Neural cell (in vitro differentiated cells): ENCODE measurements around the gene SLC27A1. TPM values are rescaled to one million over a fixed set of nuclear protein-coding genes. Genes with fewer than 3 reads are reported as not detected.
A peak's percentile ranks its signal among the peaks of the same experiment; 100 is the strongest.

Experiments used
- H2AFZ ChIP-seq: fragments of 200-600, 300-800 bp; sonication (generic), shearing (Covaris generic); 2 replicates; pipeline ENCODE4 v1.6.0; 2014; ENCODE audit warnings: low read depth, mild to moderate bottlenecking, antibody characterized with exemption, low read length, moderate library complexity
- H3F3A ChIP-seq: fragments of 200-600 bp; shearing (Covaris generic); 2 replicates; pipeline ENCODE4 v1.6.1; 2016; ENCODE audit warnings: mild to moderate bottlenecking, moderate library complexity, mixed read lengths, antibody characterized with exemption, low read length; ENCODE audit not compliant: insufficient read depth, poor library complexity, severe bottlenecking
- H3K27ac ChIP-seq: fragments of 200-600, 300-800 bp; sonication (generic), shearing (Covaris generic); 2 replicates; pipeline ENCODE4 v1.5.1; 2014; ENCODE audit warnings: mild to moderate bottlenecking, low read length, moderate library complexity
- H3K27me3 ChIP-seq: fragments of 300-800, 200-600 bp; sonication (generic), shearing (Covaris generic); 2 replicates; pipeline ENCODE4 v1.6.0; 2014; ENCODE audit warnings: mild to moderate bottlenecking, low read depth, low read length, moderate library complexity; ENCODE audit not compliant: insufficient read depth
- H3K36me3 ChIP-seq: fragments of 300-800, 200-600 bp; sonication (generic), shearing (Covaris generic); 2 replicates; pipeline ENCODE4 v1.5.1; 2014; ENCODE audit warnings: mild to moderate bottlenecking, antibody characterized with exemption, low read length, moderate library complexity; ENCODE audit not compliant: insufficient read depth
- H3K4me2 ChIP-seq: fragments of 300-800, 200-600 bp; sonication (generic), shearing (Covaris generic); 2 replicates; pipeline ENCODE4 v1.6.0; 2014; ENCODE audit warnings: mild to moderate bottlenecking, low read length
- H3K4me3 ChIP-seq: fragments of 300-800, 200-600 bp; sonication (generic), shearing (Covaris generic); 2 replicates; pipeline ENCODE4 v1.5.1; 2014; ENCODE audit warnings: mild to moderate bottlenecking, low read length, moderate library complexity
- H3K79me2 ChIP-seq: fragments of 200-600 bp; shearing (Covaris generic); replicated peaks from 2 replicates; pipeline ENCODE4 v1.6.0; 2014; ENCODE audit warnings: mild to moderate bottlenecking, low read length, moderate library complexity; ENCODE audit not compliant: insufficient read depth
- H3K9ac ChIP-seq: fragments of 300-800, 200-600 bp; sonication (generic), shearing (Covaris generic); 2 replicates; pipeline ENCODE4 v1.6.1; 2016; ENCODE audit warnings: mild to moderate bottlenecking, low read length, mixed read lengths
- H3K9me2 ChIP-seq: fragments of 200-600 bp; shearing (Covaris generic); 2 replicates; pipeline ENCODE4 v1.6.1; 2016; ENCODE audit warnings: mild to moderate bottlenecking, low read length, mixed read lengths; ENCODE audit not compliant: insufficient read depth
- H3K9me3 ChIP-seq: fragments of 200-600, 300-800 bp; sonication (generic), shearing (Covaris generic); 2 replicates; pipeline ENCODE4 v1.6.1; 2016; ENCODE audit warnings: mild to moderate bottlenecking, mixed run types, low read length, moderate library complexity, mixed read lengths
- H4K20me1 ChIP-seq: fragments of 200-600 bp; shearing (Covaris generic); 2 replicates; pipeline ENCODE4 v1.6.1; 2016; ENCODE audit warnings: mild to moderate bottlenecking, mixed run types; ENCODE audit not compliant: insufficient read depth
- CTCF ChIP-seq: fragments of 450-650 bp; IDR thresholded peaks from 2 replicates; pipeline ENCODE4 v1.5.1; 2014; ENCODE audit warnings: antibody characterized with exemption, mild to moderate bottlenecking, moderate library complexity; ENCODE audit not compliant: poor library complexity, severe bottlenecking
- EP300 ChIP-seq: fragments of 450-650 bp; conservative IDR thresholded peaks from 2 replicates; pipeline ENCODE4 v1.6.1; 2014; ENCODE audit warnings: antibody characterized with exemption, mild to moderate bottlenecking, moderate library complexity; ENCODE audit not compliant: poor library complexity, severe bottlenecking
- EZH2 ChIP-seq: fragments of 200-600, 300-800 bp; shearing (Covaris generic), sonication (generic); IDR thresholded peaks from 2 replicates; pipeline ENCODE4 v1.6.1; 2014; ENCODE audit warnings: antibody characterized with exemption, low read length, borderline replicate concordance, mild to moderate bottlenecking; ENCODE audit not compliant: insufficient read depth, poor library complexity, severe bottlenecking
- MXI1 ChIP-seq: fragments of 450-650 bp; conservative IDR thresholded peaks from 2 replicates; pipeline ENCODE4 v1.6.1; 2014; ENCODE audit warnings: antibody characterized with exemption, mild to moderate bottlenecking; ENCODE audit not compliant: poor library complexity, severe bottlenecking
- POLR2AphosphoS5 ChIP-seq: IDR thresholded peaks from 2 replicates; pipeline ENCODE4 v1.6.1; 2012
- RAD21 ChIP-seq: fragments of 450-650 bp; conservative IDR thresholded peaks from 2 replicates; pipeline ENCODE4 v1.6.1; 2014; ENCODE audit warnings: antibody characterized with exemption, mild to moderate bottlenecking, moderate library complexity
- REST ChIP-seq: IDR thresholded peaks from 2 replicates; pipeline ENCODE4 v1.6.1; 2012; ENCODE audit warnings: borderline replicate concordance
- SMC3 ChIP-seq: fragments of 450-650 bp; conservative IDR thresholded peaks from 2 replicates; pipeline ENCODE4 v1.6.1; 2014; ENCODE audit warnings: antibody characterized with exemption, mild to moderate bottlenecking, moderate library complexity; ENCODE audit not compliant: poor library complexity
- TAF1 ChIP-seq: IDR thresholded peaks from 2 replicates; pipeline ENCODE4 v1.6.1; 2012; ENCODE audit warnings: low read depth
- polyA plus RNA-seq: library from polyadenylated mRNA; depleted of rRNA; stranded (reverse); fragments of >200 nt; gene quantifications from 2 replicates; pipeline ENCODE4 v1.2.3, GENCODE V29; 2014

SLC27A1 gene
- polyA plus RNA-seq, 1 donor from 2014 or later = 22.0 TPM

GRCh38 chr19:17469092-17469480, 1.2 kb upstream of the SLC27A1 start:
- H3F3A ChIP-seq = no peaks in the 10 kb centered on the region
- H3K9ac ChIP-seq = peak overlapping the region; percentile 82
- peak overlapping the region; percentile 80 for H3K4me3 ChIP-seq
- H3K27me3 ChIP-seq = no peaks in the 10 kb centered on the region
- TF ChIP-seq TAF1 (no peak), MXI1 (peak; percentile 22), RAD21 (no peak), POLR2AphosphoS5 (no peak), EZH2 (no peak), REST (no peak)
- H3K9me2 ChIP-seq = no peaks in the 10 kb centered on the region
- peaks cover 5% of the 10 kb centered on the region for H3K79me2 ChIP-seq
- no peaks in the 10 kb centered on the region for H3K36me3 ChIP-seq
- no peak overlapping the region for H3K4me2 ChIP-seq
- H4K20me1 ChIP-seq = no peaks in the 10 kb centered on the region
- no peaks in the 10 kb centered on the region for H3K9me3 ChIP-seq
- H2AFZ ChIP-seq = no peak overlapping the region
- H3K27ac ChIP-seq = no peak overlapping the region

- peaks cover 5% of the 10 kb centered on the region for H3K79me2 ChIP-seq
- H3K9me3 ChIP-seq = no peaks in the 10 kb centered on the region
- no peaks in the 10 kb centered on the region for H3K36me3 ChIP-seq
- TF ChIP-seq RAD21 (no peak), MXI1 (no peak), EZH2 (no peak), TAF1 (no peak), POLR2AphosphoS5 (no peak), REST (no peak), CTCF (no peak), EP300 (no peak), SMC3 (no peak)
- no peaks in the 10 kb centered on the region for H3F3A ChIP-seq
- H2AFZ ChIP-seq = peak overlapping the region; percentile 75
- no peak overlapping the region for H3K4me2 ChIP-seq
- no peaks in the 10 kb centered on the region for H3K27me3 ChIP-seq
- H3K9ac ChIP-seq = peak overlapping the region; percentile 82
- H3K4me3 ChIP-seq = peak overlapping the region; percentile 80
- H3K9me2 ChIP-seq = no peaks in the 10 kb centered on the region
- no peaks in the 10 kb centered on the region for H4K20me1 ChIP-seq
- peak overlapping the region; percentile 16 for H3K27ac ChIP-seq
Observed at GRCh38 chr19:17469481-17470067, 750 bp upstream of the SLC27A1 start.
